NCI-H1417 (cell line): ENCODE data around the gene CDH10.

ENCODE experiments used
- DNase-seq, 3 experiments: peaks; one replicate each; lab custom pipeline; 2025; lab: John Stamatoyannopoulos, UW

Gene CDH10

DNA sequence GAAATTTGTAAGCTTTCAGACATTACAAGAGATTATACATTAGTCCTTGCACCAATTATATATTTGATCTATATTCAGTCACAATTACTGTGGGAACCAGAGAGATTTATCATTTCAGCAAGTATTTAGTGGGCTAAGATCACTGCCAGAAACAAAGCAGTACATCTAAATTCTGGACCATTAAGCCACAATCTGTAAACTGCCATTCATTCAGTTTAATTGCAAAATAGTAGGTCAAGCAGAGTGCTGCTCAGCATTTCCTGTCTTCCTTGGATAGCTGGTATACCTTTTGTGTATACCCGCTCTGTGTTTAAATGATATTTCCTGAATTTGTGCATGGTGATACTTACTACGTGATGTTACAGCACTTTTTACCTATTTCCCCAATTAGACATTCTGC is 42.6 kb downstream of the CDH10 start:
- no peak for DNase-seq

DNA sequence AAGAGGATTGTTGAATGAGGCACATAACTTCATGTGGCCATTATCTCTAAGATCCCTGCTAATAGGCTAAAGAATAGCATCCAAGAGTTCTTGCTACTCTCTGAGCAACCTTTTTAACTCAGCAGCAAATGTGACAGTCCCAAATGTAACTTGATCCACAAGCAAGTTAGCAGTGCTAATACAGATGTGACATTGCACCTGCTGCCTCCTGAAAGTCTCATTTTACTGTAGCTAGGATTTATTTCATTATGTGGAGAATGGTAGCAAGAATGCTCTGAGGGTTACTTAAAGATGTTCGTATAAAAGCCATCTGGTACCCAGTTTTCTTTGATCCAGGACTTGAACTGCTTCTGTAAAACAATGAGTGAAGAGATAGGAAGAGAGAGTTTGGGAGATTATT is 45.8 kb downstream of the CDH10 start:
- peak in 2 of 3 experiments; percentile 31 to 53 for DNase-seq

DNA sequence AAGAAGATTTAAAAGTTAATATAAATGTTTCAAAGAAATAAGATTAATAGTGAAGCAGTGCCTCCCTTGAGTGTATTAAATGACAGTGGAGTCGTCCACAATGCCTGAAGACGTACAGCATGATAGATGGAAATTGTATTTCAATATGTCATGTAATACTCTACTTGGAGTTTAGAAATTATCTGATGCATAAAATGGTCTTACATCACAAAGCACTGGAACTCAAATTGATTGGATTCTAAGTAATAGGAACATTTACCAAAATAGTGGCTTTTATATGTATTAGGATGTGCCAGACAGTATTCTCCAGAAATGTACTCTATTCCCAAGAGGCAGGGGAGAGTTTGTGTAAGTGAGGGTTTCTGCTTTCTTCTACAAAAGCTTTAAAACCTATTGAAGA is 49.4 kb downstream of the CDH10 start:
- DNase-seq, result no peak

DNA sequence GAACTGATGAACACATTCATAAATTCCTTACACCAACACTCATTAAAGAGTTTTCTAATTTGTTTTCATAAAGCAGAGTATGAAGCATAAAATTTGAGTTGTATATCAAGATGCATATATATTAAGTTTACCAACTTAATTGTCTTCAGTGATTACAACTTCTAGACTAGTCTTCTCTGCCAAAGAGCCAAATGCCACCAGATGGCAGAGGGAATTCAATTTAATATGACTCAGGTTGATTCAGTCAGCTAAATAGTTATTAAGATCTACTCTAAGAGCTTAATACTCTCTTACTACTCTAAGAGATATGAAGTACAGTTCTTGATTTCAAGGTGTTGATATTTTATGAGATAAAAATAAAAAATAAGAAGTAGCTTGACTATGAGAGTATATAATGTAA is 53.4 kb downstream of the CDH10 start:
- no peak for DNase-seq

DNA sequence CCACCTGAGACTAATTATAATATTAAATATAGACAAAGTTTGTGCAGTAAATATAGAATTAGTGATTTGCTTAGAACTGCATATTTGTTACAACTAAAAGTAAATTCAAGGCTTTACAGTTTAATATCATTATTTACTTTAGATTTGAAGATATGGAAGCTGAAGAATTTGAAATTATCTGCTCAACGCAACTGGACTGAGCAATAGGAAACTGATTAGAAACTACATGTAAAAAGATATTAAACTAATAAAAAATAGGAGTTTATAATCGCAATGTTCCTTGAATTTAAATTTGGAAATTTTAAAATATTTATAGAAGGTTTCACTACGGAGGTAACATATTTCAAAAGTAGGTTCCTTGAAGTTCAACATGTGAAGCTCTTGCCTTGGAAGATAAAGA is 55.2 kb downstream of the CDH10 start:
- no peak for DNase-seq

DNA sequence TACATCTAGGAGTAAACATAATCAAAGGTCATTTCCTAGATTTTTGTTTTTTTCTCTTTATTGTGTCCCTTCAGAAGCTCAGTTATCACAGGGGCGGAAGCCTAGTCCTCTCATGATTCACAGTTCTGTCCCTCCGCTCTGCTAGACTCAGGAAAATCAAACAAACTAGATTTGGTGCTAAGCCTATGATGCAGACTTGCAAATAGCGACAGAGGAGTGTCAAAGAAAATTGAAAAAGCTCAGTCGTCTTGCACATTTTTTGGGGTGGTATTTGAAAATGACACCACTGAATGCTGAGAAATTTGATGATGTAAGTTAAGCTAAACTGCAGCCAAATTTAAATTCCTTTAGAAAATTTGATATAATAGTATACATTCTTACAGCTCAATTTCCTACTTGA is 59.0 kb downstream of the CDH10 start:
- no peak for DNase-seq

DNA sequence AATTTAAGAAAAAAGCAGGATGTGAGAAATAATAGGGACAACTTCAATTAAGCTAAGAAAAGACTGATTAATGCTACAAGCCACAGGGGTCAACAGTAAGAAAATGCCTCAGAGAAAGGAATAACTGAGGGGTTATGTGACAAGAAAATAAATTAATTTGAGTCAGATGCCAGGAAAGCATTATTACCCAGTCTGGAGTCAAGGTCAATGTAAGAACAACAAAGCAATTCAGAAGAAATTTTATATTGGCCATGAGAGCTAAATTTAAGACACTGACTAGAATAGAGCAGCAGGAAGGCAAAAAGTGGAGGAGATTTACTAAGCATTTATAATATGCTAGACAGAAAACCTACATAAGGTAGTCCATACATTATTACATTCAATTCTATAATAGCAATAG is 73.5 kb downstream of the CDH10 start:
- no peak for DNase-seq

DNA sequence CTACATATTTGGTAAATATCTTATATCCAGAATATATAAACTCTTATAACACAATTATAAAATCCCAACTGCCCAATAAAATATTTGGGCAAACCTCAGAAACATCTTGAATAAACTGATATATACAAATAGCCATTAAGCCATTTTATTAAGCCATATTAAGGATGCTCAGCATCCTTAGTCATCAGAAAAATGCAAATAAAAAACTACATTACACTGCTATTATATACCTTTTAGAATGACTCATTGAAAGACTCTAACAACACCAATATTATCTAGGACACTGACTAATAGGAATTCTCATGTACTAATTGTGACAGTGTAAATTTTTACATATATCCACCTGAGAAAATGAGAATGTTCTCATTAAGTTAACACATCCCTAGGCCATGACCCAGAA is 77.8 kb downstream of the CDH10 start:
- no peak for DNase-seq

DNA sequence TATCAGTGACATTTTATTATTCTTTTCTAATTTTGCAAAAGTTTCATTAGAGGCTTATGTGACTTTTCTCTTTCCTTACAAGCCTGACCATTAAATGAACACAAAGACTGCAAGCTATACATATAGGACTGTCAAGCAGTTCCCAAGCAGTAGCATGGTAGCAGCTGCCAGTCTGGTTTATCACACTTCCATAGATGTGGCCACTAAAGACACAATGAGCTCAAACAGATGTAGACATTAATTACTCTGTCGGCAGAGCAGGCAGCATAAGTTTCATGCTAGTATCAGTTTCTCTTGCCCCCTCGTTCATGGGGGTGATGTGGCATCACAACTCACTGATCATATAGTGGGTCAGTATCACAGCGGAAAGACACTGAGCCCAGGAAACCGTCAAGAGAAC is 89.5 kb downstream of the CDH10 start:
- DNase-seq, result peak in 1 of 3 experiments; percentile 18

DNA sequence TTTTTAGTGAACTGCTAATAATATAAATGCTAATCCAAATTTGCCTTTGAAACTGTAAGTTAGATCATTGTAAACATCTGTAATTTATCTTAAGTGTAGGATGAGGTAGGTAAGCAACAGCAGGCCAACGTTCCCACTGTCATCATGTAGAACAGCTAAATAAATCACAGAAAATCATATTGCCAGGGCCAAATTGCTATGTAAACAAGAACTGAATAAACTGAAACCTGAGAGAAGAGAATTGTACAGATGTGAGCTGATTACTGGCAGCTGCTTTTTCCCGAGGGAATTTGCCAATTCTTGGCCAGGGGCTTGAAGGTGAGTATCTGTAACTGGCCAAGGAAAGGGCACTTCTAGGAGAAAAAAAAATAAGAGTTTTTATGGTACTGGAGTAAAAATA is 97.6 kb downstream of the CDH10 start:
- DNase-seq, result peak; percentile 73 to 96 (median 80)

DNA sequence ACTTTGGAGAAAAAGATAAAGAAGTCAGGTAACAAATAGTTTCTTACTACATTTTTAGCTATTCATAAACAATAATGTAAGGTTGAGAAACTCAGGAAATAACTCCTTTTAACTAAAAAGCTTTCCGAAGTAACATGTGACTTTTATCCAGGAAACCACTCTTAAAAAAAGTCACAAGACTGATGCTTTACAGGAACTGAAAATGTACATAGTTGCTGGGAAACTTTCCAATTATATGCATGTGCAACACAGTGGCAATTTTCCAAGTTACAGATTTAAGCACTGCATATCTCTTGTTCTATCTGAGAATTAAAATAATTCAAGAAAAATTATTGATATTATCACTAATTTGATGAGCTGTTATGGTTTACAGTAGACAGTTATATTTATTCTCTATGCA is 105.2 kb downstream of the CDH10 start:
- DNase-seq, result no peak

DNA sequence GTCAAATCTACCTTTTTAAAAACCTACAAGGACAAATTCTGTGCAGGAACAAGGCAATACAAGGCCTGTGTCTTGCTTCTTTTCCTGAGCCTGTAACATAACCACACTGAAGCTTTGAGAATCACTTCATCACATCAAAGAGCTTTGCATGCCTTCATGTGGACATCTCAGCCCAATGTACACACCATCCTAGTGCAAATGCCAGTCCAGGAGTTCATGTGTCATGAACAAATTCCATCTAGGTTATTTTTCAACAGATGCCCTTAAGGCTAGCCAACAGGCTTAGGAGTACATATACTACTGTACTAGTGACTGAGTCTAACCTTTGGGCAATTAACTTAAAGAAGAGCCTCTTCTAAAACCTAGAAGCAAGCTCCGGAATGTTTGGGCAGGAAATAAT is 106.4 kb downstream of the CDH10 start:
- DNase-seq, result no peak

DNA sequence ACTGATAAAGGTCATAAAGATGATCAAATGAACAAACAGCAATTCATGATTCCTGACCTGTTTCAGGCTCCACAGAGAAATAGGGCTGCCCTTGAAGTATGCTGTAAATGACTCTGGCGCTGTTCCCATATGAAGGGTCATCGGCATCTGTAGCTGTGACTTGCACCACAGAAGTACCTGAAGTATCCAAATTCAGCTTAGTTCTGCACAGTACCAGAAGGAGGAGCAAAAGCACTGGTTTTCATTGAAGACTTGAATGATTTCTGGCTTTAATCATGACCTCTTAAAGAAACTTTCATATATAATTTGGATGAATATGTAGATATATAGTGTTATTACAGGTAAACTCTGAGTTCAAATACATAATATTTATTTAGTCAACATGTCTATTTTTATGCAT is 109.1 kb downstream of the CDH10 start:
- DNase-seq, result peak in 2 of 3 experiments; percentile 44 to 46

DNA sequence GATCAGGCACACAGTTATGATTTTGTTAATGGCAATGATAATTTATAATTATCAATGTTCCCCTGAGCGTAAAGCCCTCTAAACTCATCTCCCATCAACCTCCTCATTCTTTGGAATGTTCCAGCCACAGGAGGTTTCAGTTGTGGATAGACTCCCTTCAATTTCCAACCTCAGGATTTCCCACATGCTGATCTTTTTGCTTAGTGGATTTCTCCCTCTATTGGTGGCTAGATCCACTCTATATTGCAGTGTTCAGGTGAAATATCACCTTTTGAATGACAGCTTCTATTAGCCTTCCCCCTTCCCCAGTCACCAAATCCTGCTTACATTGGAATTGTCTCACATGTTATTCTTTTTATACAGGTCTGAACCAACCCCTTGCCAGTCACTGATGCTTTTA is 113.9 kb downstream of the CDH10 start:
- DNase-seq, result no peak

DNA sequence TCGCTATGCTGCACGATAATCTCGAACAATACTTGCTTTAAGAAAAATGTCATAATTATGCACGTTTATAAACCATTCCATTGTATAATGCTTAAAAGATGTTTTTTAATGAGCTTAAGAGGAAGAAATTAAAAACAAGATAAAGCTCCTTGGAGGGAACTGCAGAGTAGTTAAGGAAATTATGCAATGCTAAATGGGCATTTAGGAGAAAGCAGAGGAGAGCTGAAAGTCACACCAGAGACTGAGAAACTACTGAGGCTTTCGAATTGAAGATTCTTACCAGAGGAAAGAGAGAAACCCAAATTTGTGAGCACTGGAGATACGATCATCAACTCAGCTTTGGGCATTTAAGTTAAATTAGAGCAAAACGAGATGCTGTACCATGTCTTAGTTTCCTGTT is 119.4 kb downstream of the CDH10 start:
- no peak for DNase-seq

DNA sequence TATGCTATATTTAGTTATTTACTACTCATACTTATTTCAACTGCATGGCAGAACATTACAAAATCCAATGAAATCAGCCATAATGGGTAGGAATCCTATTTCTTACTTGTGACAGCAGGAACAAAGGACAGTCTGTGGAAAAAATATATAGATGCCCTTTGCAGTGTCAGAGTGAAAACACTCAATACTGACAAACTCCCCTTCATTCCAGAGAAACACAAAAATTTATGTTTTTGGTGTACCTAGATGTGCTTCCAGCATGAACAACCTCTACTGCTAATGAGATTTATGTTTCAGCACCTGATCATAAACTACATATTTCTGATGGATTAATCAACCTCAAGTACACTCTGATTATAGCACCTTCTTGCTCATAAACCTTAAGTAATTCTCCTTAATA is 132.4 kb downstream of the CDH10 start:
- no peak for DNase-seq

DNA sequence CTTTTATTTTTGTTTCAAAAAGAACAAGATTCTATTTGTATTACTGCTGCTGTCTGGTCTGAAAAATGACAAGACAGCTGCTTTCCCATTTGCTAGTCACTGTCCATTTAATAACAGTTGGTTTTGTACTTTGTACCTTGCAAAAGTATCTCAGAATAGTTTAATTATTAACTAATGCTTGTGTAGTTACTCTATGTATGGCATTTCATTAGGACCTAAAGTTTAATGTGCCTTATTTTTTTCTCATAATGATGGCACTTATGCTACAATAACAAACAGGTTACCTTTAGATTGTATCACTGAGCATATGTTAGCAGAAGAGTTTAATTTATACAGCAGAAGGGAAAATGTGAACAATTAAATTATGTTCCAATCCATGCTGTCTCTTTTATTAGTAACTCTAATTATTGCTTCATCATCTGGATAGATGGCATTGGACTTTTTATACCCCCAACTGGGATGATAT is 134.2 kb downstream of the CDH10 start:
- DNase-seq, result no peak

DNA sequence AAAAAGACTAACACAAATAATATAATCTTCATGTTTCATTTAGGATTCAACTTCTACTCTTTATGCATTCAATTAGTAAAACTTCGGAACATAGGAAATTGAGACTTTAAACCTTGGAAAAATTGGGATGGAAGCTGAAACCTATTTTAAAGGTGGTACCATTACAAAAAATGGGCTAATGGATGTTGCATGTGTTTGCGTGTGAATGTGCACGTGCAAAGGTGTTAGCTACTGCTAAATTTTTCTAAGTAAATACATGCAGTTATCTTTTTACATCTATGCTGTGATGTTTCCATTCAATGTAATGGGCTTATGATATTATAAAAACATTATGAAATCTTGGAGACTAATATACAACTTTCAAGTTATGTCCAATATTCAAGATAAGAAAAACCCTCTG is 134.8 kb downstream of the CDH10 start:
- no peak for DNase-seq

DNA sequence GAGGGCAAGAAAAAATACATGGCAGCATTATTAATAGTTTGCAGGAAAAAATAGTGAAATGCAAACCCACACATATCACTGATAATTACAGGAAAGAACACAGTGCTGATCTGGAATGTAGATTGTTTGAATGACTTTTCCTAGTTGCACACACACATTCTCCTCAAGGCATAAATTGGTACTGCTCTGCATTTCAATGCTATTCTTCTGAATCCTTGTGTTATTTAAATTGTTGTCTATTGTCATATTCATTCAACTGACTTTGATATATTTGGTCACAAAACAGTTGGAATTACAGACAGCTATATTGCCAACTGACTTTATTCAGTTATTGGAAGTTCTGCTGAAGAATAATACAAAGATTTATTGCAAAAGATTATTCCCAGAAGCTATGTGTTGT is 139.5 kb downstream of the CDH10 start:
- DNase-seq, result no peak

DNA sequence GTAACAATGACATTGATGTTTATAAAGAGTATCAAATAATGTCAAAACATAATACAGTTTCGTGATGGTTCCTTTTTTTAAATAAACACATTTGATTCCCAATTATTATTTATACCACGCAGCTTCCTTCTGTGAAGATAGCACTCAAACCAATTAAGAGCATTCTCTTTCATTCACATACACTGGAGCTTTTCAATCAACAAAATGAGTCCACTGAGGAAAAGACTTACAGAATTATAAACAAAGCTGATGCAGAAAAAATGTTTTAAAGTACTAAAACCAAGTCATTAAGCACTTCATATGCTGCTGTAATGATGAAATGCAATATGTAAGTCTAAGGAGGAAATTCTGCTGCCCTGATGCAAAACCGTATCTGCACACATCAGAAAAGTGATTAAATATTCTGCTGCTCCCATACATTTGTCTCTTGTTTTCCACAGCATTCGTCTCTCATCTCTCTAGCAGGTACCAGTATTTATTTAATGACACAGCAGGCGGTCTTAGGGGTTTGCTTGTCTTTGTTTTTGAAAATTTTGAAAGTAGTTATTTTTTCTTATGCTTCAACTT is 147.1 kb downstream of the CDH10 start:
- DNase-seq, result peak in 2 of 3 experiments; percentile 11 to 59

DNA sequence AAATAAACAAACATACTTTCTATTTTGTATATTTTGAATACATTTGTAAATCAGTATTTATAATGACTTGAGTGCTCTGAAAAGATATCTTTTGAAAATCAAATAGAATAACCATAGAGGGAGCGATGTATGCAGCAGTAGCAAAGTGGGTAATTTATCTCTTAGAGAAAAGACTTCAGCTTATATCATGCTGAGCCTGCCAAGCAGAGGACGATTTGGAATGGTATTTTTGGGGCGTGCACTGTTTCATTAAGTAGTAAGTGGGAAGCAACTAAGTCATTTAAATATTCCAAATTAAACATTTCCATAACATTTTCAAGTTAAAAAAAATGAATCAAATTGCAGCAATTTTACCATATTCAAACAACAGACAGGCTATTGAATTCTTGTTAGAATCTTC is 147.6 kb downstream of the CDH10 start:
- DNase-seq, result peak in 1 of 3 experiments; percentile 48

DNA sequence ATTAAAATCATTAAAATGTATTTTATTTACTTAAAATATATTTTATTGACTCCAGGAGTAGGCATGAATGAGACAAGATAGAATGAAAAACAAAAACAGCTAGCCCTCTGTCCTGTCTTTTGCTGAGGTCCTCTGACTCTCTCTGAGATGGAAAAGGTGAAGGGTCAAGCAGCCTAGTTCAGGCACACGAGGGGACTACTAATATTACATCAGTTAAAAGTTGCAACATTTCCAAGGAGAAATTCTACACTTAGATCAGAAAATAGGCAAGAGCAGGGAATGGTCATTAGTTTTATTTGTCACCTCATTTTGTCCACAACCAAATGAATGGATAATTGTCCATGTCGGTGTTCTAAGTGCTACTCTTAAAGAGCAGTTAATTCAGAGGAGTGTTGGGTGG is 148.5 kb downstream of the CDH10 start:
- DNase-seq, result peak in 1 of 3 experiments; percentile 49

DNA sequence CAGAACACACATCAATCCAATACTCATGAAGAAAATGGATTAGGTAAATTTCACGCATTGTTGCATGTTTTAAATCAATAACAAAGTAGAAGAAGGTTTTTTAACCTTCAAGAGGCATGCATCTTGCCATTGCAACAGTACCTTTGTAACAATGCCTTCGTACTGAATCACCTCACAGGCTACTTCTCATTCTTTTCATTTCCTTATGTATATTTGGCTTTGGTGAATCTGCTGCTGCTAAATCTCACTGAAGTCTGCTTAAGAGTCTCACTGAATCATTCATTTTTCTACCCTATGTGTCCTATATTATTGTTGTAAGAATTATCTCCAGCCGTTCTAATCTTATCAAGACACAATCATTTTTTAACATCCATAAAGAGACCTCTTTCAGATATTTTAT is 152.5 kb downstream of the CDH10 start:
- DNase-seq, result no peak

DNA sequence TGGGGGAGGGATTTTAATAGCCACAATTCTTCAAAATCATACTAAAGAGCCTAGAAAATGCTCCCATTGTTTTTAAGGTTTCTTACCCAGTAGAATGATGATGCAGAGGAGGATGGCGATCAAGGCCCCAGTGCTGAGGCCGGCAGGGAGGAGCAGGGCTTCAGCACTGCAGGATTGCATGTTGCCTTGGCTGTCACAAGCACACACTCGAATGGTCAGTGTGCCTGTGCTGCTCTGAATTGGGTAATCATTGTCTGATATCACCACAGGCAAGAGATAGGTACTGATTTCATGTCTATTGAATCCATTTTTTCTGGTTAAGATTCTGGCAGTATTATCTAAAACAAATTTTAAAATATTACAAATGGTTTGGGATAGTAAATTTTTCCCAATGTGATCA is 153.3 kb downstream of the CDH10 start:
- DNase-seq, result no peak
